ENCODE data around the gene MAP6D1.

Gene MAP6D1

GRCh38 chr3:183825456-183826161, at the start of gene MAP6D1:
Gene MAP6D1, minus strand, starts transcription at chr3:183825577. Its CDS starts 30 bp downstream, at chr3:183825547.
- DNase-seq (ENCODE audit: low read depth) = no peak

GRCh38 chr3:183873914-183874313, 48.5 kb upstream of the MAP6D1 start:
- DNase-seq (ENCODE audit: low read depth) = no peak

GRCh38 chr3:183871541-183871940, 46.2 kb upstream of the MAP6D1 start:
- no peak for DNase-seq (ENCODE audit: low read depth)

- DNase-seq (ENCODE audit: low read depth) = no peak
Measured at GRCh38 chr3:183870563-183870962, 45.2 kb upstream of the MAP6D1 start.

- no peak for DNase-seq (ENCODE audit: low read depth)
Measured at GRCh38 chr3:183868796-183869195, 43.4 kb upstream of the MAP6D1 start.

- no peak for DNase-seq (ENCODE audit: low read depth)
Measured at GRCh38 chr3:183862610-183863009, 37.2 kb upstream of the MAP6D1 start.

GRCh38 chr3:183857863-183858262, 32.5 kb upstream of the MAP6D1 start:
- no peak for DNase-seq (ENCODE audit: low read depth)

GRCh38 chr3:183854318-183855035, 29.1 kb upstream of the MAP6D1 start:
- no peak for DNase-seq (ENCODE audit: low read depth)

- DNase-seq (ENCODE audit: low read depth) = no peak
Measured at GRCh38 chr3:183845608-183846288, 20.4 kb upstream of the MAP6D1 start.

- no peak for DNase-seq (ENCODE audit: low read depth)
Measured at GRCh38 chr3:183845090-183845489, 19.7 kb upstream of the MAP6D1 start.

- no peak for DNase-seq (ENCODE audit: low read depth)
Measured at GRCh38 chr3:183844606-183845005, 19.2 kb upstream of the MAP6D1 start.

- no peak for DNase-seq (ENCODE audit: low read depth)
Measured at GRCh38 chr3:183839751-183840150, 14.4 kb upstream of the MAP6D1 start.

- DNase-seq (ENCODE audit: low read depth) = no peak
Measured at GRCh38 chr3:183837894-183838293, 12.5 kb upstream of the MAP6D1 start.

- DNase-seq (ENCODE audit: low read depth) = no peak
Measured at GRCh38 chr3:183837390-183837789, 12.0 kb upstream of the MAP6D1 start.

- no peak for DNase-seq (ENCODE audit: low read depth)
Measured at GRCh38 chr3:183833516-183833915, 8.1 kb upstream of the MAP6D1 start.

- no peak for DNase-seq (ENCODE audit: low read depth)
Measured at GRCh38 chr3:183830187-183830586, 4.8 kb upstream of the MAP6D1 start.

GRCh38 chr3:183829466-183829865, 4.1 kb upstream of the MAP6D1 start:
- DNase-seq (ENCODE audit: low read depth) = no peak

GRCh38 chr3:183828538-183828870, 3.1 kb upstream of the MAP6D1 start:
- DNase-seq (ENCODE audit: low read depth) = no peak

GRCh38 chr3:183827809-183828537, 2.6 kb upstream of the MAP6D1 start:
- no peak for DNase-seq (ENCODE audit: low read depth)

GRCh38 chr3:183826448-183827250, 1.3 kb upstream of the MAP6D1 start:
- no peak for DNase-seq (ENCODE audit: low read depth)

- DNase-seq (ENCODE audit: low read depth) = no peak
Measured at GRCh38 chr3:183824761-183825455, 469 bp downstream of the MAP6D1 start.
